ENCODE results near the gene PALLD.
"Not testable (repeated sequence)": the region's sequence is repeated elsewhere in the genome, so short reads cannot be mapped to it uniquely, and the experiment has no call there.

The PALLD gene

DNA sequence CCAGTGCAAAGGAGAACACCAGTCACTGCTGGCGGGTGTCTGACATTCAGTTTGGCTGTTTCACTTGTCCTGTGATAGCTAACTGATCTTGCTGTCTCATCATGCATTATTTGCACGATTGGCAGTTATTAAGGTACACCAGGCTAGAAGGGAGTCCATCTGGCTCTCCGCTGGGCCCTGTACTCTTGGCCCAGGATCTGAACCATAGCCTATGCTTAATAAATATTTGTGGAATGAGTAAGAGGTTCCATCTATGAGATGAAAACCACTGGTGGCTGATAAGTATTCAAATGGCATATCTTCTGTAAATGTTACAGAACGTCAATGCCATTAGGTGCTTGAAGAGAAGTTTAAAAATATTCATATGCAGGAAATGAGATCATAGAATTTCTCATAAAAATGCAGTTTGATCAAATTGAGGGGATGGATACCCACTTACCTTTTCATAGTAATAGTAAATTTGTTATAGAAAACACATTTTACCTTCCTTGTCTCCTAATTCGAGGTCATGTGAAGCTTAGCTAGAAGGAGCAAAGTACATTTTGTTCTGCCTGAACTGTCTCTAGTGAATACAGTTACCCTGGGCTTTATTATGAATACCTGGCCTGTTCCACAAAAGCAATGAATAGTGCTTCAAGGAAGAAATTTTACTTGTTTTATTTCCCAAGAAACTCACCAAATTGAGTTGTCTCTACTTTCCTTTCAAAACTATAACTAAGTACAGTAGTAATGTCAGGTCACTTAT, 299.7 kb downstream of the PALLD start:
- peak; percentile 50 for DNase-seq (ENCODE audit: low read depth)

DNA sequence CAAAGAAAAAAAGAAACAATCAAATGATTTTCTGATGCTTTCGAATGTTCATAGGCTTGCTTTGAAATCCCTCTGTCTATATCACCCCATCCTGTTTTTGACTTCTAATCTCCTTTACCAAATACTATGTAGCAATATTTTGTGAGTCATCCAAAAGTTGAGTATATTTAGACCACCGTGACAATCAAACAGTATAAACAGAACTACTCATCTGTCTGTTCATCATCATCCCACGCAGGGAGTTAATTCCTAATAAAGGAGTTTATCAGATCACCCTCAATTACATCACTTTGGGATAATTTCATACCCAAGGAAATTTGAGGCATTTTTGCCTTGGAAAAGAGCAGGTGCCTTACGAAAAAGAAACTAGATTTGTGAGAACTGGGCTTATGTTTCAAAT, 300.3 kb downstream of the PALLD start:
- peak; percentile 51 for DNase-seq (ENCODE audit: low read depth)

DNA sequence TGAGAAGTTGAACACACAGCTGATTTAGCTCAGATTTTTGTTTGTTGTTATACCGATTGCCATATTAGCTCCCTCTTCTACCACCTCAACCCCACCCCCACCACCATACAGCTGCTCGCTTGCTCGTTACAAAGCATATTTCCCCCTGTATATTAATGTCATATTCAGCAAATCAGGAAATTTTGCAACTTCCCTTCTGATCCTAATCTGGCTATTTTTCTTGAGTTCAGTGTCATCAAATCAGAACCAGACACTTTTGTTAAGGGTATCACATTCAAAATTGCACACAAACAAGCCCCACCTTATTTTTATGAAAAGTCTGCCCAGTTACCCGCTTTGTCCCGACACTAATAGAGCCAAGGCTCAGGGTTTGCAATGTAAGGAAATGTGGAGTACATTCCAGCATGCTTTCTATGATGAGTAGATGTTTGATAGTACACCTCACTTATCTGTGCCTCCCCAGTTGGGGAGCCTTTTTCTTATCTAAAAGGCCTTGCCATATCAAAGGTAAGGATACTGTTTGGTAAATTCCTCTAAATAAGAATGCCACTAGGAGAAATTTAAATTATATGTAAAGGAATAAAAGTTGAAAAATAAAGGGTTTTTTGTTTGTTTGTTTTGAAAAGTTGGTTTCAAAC, 301.0 kb downstream of the PALLD start:
- no peak for DNase-seq (ENCODE audit: low read depth)

DNA sequence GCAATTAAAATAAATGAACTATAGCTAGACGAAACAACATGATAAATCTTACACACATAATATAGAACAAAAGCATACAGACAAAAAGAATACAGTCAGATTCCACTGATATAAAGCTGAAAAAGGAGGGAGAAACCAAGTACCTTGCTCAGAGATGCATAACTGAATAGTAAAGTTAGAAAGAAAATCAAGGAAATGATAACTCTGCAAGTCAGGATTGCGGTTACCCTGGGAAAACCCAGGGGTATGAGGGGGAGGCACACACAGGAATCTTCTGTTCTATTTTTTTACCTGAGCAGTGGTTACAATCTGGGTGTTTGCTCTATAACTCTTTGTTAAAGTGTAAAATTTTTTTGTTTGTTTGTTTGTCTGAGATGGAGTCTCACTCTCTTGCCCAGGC, 304.1 kb downstream of the PALLD start:
- no peak for DNase-seq (ENCODE audit: low read depth)

DNA sequence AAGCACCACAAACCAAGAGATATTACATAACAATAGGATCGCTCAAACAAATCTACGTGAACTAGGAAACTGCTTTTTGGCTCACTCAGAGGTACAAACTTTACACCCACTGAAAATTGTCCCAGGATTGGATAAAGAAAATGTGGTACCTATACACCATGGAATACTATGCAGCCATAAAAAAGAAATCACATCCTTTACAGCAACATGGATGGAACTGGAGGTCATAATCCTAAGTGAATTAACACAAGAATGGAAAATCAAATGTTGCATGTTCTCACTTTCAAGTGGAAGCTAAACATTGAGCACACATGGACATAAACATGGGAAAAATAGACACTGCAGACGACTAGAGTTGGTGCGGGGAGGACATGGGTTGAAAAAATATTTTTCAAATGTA, 305.4 kb downstream of the PALLD start:
- no peak for DNase-seq (ENCODE audit: low read depth)

DNA sequence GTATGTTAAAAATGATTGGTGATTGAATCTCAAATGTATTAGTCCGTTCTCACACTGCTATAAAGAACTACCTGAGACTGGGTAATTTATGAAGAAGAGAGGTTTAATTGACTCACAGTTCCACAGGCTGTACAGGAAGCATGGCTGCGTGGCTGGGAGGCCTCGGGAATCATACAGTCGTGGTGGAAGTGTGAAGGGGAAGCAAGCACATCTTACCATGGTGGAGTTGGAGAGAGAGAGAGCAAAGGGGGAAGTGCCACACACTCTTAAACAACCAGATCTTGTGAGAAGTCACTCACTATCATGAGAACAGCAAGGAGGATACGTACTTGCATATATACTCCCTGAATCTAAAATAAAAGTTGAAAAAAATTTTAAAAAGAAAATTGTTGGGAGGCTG, 306.2 kb downstream of the PALLD start:
- DNase-seq (ENCODE audit: low read depth) = not testable (repeated sequence)

DNA sequence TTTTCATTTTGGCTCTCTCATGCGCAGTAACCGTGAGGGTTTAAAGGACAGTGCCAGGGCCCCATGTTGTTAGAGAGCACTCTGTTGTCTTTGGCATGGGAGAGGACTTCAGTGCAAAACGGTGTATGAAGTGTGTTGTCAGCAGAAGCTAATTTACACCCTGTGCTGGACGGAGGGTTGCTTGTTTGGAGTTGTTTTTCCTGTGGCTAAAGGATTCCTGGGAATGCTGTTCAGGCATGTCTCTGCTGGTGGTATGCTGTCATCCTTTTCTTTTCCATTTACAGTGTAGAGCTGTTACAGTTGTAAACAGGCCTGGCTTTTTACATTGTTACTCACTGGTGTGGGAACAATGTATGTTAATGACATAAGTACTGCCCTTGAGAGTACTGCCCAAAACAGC, 306.9 kb downstream of the PALLD start:
- peak; percentile 24 for DNase-seq (ENCODE audit: low read depth)

DNA sequence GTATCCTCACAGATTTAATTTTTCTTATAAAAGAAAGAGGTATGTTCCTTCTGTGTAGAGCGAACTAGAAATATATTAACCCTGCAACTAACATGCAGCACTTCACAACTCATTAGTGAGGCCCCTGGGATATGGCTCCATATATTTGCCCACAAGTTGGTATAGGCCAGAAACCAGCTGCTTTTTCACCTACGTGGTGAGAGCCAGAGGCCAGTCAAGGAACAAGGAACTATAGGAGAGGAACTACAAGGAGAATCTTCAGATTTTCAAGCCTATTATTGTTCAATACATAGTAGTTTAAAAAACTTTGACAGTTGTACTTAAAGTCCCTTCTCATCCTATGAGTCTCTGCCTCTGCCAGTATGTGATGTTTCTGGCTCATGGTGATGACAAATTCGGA, 307.3 kb downstream of the PALLD start:
- DNase-seq (ENCODE audit: low read depth) = no peak

DNA sequence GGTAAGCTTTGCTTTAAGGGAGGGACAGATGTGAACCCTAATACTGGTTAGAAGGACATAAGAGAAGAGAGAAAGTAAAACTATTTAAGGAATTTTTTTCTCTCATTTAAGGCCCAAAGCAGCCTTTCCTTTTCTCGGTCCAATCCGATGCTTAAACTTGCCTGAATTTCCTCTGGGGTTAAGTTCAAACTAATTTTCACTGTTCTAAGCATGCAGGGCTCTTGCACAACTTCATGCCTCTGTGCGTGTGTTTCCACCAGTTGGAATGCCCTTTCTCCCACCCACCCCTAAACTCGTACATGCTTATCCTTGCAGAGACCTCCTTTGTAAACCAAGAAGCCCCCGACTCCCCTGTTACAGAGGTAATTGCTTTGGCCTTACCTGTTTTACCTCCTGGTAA, 308.5 kb downstream of the PALLD start:
- peak; percentile 19 for DNase-seq (ENCODE audit: low read depth)

DNA sequence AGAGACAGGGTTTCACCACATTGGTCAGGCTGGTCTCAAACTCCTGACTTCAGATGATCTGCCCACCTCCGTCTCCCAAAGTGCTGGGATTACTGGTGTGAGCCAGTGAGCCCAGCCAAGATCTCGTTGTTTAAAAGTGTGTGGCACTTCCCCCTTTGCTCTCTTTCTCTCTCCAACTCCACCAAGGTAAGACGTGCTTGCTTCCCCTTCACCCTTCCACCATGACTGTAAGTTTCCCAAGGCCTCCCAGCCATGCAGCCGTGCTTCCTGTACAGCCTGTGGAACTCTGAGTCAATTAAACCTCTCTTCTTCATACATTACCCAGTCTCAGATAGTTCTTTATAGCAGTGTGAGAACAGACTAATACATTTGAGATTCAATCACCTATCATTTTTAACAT, 309.4 kb downstream of the PALLD start:
- DNase-seq (ENCODE audit: low read depth) = not testable (repeated sequence)

DNA sequence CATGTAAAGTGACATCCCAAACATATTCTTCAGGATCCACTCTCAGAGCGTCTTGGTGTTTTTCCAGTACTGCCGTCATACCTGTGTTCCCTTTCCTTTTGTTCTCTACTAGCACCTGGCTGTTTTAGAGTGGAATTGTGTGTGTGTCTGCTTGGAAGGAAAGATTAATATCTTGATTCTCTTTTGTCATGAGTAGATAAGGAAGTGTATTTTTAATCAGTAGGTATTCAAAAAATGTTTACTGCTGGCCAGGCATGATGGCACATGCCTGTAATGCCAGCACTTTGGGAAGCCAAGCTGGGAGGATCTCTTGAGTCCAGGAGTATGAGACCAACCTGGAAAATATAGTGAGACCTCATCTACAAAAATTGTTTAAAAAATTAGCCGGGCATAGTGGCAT, 314.4 kb downstream of the PALLD start:
- no peak for DNase-seq (ENCODE audit: low read depth)

DNA sequence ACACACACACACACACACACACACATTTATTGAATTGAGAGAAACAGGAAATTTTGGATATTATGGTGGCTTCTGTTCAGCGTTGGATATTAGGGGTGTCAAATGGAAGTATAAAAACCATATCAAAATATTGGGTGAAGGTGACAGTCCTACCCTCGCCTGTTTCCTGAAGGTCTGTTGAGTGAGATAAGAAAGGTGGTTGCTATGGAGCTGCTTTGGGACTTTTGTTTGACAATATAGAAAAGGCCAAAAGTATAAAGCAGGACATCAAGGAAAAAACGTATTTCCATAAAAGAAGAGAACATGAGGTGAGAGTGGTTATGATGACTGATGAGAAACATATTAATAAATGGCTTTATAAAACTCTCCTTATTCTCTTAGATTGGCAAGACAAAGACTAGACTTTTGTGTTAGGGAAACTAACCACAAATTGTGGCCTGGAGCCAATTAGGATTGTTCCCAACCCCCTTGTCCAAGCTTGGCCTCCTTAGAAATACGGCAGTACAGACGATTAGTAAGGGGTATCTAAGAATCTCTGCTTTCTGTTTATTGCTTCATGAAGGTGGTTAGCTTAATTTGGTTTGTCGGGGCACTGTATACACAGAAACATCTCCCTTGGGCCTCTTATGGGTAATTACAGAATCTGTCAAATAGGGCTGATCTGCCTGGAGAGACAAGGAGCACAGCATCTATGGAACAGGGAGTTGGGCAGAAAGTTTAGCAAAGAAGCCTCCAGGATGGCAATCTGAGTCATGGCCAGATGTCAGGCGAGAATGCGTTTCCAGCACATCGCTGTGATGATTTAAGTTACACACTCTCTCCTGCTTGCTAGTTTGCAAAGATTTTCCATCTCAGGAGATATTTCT, 315.2 kb downstream of the PALLD start:
- peak; percentile 63 for DNase-seq (ENCODE audit: low read depth)

DNA sequence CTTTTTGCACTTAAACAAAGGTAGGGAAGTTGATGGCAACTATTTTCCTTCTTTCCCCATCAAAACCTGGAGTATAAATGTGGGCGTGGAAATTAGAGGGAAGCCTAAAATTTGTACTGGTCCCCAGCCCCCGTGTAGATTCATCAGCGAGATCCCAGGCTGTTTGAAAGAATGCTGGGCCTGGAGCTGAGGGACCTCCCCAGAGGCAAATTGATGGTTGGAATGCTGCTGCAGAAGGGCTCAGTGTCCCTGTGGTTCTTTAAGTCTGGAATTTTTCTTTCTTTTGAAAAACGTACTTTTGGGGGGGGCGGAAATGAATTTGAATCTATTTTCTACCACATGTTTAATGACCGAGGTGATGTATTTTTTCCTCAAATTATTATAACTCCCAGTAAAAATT, 316.0 kb downstream of the PALLD start:
- DNase-seq (ENCODE audit: low read depth) = no peak

DNA sequence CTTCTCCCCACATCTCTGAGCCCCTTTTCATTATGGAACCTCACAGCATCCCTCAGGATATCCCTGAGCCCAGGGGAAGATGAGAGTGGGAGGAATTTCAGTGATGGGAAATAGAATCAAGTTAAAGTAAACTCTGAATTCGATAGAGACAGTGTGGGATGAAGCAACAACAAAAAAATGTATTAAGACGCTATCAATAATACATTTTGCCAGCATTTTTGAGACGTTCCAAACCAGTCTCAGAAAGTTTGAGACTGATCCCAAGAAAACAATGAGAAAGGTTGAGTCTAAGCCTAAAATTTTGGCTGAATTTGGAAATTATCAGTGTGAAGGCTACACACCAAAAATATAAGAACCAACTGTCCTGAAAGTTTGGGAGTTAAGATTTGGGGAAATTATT, 317.0 kb downstream of the PALLD start:
- no peak for DNase-seq (ENCODE audit: low read depth)

DNA sequence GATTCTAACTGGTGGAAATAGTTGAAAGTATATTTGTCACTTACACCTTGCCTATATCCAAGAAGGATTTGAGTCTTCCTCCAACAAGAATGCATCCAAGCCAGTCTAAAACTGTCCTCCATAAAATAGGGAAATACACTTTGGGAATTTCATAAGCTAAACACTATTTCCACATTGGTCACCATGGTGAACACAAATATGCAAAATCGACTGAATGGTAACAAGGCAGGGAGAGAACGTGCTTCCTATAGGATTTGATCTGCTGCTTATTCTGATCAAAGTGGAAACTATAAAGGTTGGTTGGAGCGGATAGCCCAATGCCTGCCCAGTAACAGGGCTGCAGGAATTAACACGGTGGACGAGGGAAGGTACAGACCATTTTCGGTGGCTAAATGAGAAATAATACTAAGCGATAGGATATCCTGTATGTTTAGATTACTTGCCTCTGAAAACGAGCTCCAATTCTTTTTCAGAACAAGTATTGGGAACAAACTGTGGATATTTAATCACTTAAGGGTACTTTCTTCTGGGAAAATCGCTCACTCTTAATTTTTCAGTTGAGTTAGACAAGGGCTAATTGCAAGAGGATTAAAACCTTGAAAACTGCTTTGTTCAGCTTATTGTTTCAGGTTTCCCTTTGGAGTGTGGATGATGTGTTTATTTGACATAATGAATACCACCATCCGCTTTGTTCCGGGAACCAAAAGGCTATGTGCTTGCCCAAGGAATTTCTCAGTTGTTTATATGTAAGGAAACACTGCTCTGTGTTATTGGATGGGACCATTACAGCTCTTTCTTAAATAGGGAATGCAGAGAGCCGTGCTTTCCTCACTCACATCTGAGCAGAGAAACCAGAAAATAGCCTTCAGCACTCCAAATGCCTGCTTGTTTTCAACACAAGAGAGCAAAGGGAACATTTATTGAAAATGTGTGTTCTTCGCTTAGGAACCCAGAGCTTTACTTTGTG, 318.8 kb downstream of the PALLD start:
- peak; percentile 86 for DNase-seq (ENCODE audit: low read depth)

DNA sequence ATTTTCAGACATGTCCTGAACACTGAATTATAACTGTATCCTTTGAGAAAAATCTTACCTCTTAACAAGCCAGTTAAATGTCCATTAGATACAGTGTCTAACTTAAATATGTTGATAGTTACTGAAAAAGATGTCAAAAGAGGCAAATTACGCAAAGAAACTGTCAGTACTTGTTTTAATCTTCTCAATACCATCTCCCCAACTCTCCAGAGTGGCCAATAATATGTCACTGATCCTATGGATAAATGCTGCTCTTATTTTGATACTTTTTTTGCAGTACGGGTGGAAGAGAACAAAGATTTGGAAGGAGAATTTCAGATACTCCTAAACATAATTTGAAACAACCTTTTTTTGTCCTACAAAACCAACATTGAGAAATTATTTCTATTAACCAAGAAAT, 320.5 kb downstream of the PALLD start:
- no peak for DNase-seq (ENCODE audit: low read depth)

DNA sequence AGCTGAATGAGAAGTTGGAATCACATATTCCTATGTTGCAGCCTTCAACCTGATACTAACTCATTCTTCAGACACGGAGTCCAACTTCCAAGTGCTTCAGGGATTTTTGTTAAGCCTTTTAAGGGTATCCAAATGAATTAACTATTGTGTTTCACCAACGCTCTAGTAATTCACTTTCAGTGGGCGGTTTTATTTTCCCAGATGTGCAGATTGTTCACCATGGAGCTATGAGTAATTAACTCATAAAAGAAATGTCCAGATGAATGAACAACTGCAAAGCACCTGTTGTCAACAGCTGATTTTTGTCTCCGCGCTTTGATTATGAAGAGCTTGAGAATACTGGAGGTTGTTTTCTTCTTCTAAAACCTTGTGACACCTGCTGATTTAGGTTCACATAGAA, 325.6 kb downstream of the PALLD start:
- DNase-seq (ENCODE audit: low read depth) = no peak

DNA sequence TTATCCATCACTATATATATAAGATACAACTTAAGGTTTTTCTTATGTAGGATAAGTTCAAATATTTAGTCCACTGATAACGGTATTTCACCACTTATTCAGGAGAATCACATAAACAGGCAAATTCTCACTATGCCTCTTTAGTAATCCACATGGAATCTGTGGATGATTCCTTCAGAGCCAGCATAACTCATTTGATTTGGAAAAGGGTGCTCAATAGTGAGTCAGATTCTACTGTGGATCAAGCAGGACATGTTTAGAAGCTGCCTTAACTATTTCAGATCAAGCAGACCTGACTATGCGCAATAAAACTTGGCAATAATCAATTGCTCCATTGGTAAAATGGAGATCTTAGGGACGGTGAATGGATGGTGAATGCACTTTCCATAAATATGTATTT, 329.1 kb downstream of the PALLD start:
- DNase-seq (ENCODE audit: low read depth) = no peak

DNA sequence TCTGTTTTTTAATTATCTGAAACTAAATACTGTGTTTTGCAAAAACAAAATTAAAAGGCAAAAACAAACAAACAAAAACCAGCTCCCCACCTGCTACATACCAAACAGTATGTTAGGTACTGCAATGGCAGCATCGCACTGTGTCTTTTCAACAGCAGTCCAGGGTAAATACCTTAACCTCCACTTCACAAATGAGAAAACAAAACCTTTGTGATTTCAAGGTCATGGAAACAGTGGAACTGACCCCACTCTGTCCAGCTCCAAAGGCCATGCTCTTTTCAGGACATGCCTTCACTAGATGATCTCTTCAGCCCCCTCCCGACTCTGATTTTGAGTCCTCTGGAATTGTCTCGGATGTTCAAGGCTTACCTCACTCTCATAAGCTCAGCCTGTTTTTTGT, 329.8 kb downstream of the PALLD start:
- DNase-seq (ENCODE audit: low read depth) = no peak

DNA sequence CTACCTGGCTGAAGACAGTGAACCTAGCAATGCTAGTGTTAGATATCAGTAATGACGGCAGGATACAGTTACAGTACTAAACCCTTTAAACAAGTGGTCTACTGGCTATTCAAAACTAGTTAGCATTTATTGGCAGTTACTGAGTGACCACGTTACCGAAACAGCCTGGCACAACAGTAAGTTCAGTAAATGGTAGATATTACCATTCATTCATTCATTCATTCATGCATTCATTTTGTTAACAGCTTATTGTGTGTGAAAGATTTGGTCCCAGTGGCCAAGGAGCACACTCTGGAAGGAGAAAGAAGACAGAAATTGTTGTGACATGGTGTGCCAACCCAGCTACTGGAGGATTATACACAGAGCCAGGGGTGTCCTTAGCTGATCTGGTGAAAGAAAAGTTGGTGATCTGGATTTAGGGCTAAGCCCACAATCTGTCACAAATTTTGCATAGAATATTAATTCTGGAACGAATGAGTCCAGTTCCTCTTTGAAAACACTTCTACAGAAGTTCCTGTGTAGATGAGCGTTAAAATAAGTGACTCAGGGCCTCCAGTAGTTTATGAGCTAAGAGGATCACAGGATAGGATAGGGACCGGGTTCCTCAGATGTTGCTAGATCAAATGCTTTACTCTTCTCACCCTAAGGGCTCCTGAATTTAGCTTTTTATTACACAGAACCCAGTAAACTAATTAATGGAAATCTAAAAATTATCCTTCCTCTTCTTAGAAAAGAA, 334.1 kb downstream of the PALLD start:
- DNase-seq (ENCODE audit: low read depth) = no peak

DNA sequence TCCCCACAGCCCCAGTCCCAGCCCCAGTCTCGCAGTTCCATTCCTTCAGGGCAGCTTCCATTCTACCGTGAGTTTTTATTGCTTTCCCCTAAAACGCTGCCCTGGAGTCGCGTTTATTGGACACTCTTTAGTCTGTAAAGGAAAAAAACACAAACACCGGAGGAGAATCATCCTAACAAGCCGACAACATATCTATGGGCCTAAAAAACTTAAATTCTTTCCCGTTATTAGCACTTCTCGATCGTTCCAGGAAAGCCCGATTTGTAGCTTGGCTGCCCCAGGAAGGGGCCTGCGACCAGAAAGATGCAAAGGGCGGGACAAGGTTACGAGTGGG, 334.7 kb downstream of the PALLD start:
- no peak for DNase-seq (ENCODE audit: low read depth)
